ENCODE measurements around the gene DOCK4.

DNA sequence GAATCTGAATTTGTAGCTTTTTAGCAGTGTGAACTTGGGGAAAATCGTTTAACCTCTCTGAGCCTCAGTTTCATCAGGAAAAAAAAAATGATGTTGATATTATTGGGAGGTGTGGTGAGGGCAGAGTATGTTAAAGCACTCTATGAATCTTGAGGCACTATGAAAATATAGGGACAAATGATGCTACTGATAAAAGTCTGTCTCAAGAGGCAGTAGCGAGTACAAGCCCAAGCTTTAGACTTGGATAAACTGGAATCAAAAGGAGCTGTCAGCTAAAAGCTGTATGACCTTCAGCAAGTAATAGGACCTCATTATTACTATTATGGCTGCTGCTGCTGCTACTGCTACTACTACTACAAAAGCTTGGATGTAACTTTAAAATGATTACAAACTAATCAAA, 8.7 kb upstream of the DOCK4 start:
- TF ChIP-seq POLR2A (IDR thresholded peaks at IDR 0.05): no peak
- TF ChIP-seq, protein P1, sequence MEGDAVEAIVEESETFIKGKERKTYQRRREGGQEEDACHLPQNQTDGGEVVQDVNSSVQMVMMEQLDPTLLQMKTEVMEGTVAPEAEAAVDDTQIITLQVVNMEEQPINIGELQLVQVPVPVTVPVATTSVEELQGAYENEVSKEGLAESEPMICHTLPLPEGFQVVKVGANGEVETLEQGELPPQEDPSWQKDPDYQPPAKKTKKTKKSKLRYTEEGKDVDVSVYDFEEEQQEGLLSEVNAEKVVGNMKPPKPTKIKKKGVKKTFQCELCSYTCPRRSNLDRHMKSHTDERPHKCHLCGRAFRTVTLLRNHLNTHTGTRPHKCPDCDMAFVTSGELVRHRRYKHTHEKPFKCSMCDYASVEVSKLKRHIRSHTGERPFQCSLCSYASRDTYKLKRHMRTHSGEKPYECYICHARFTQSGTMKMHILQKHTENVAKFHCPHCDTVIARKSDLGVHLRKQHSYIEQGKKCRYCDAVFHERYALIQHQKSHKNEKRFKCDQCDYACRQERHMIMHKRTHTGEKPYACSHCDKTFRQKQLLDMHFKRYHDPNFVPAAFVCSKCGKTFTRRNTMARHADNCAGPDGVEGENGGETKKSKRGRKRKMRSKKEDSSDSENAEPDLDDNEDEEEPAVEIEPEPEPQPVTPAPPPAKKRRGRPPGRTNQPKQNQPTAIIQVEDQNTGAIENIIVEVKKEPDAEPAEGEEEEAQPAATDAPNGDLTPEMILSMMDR (IDR thresholded peaks at IDR 0.05): no peak

Measured in testis (tissue), 2 donors.